ENCODE data around the gene MXI1.

The MXI1 gene

DNA sequence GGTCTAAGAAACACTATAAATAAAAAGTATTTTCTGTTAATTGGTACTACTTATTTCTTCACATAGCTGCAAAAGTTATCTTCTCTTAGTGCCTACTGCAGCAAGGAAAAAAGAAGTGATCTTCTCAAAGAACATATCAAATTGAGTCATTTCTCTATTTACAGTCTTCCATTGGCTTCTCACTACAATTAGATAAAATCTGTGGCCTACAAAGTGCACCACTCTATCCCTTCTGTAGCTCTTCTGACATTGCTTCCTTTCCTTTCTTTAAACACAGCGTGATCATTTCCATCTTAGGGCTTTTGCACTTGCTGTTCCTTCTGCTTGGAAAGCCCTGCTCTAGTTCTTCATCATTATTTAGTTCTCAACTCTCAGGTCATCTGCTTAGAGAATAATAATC, 44.7 kb downstream of the MXI1 start:
- Histone ChIP-seq H3K9me3 (ENCODE audit: severe bottlenecking) (no peaks in the 10 kb centered on the region), H3K27me3 (ENCODE audit: insufficient read depth, poor library complexity, severe bottlenecking) (no peaks in the 10 kb centered on the region), H3K4me1 (ENCODE audit: insufficient read depth, poor library complexity, severe bottlenecking) (no peaks in the 10 kb centered on the region), H3K36me3 (ENCODE audit: low read depth) (no peaks in the 10 kb centered on the region), H3K4me3 (ENCODE audit: severe bottlenecking) (no peak overlapping the region), H3K27ac (ENCODE audit: poor library complexity, severe bottlenecking) (no peak overlapping the region)
- DNase-seq (ENCODE audit: low spot score) (no peak), ATAC-seq (ENCODE audit: low read depth) (no peak)
- TF ChIP-seq, protein P1, sequence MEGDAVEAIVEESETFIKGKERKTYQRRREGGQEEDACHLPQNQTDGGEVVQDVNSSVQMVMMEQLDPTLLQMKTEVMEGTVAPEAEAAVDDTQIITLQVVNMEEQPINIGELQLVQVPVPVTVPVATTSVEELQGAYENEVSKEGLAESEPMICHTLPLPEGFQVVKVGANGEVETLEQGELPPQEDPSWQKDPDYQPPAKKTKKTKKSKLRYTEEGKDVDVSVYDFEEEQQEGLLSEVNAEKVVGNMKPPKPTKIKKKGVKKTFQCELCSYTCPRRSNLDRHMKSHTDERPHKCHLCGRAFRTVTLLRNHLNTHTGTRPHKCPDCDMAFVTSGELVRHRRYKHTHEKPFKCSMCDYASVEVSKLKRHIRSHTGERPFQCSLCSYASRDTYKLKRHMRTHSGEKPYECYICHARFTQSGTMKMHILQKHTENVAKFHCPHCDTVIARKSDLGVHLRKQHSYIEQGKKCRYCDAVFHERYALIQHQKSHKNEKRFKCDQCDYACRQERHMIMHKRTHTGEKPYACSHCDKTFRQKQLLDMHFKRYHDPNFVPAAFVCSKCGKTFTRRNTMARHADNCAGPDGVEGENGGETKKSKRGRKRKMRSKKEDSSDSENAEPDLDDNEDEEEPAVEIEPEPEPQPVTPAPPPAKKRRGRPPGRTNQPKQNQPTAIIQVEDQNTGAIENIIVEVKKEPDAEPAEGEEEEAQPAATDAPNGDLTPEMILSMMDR (IDR thresholded peaks at IDR 0.05; ENCODE audit: poor library complexity, severe bottlenecking): no peak

DNA sequence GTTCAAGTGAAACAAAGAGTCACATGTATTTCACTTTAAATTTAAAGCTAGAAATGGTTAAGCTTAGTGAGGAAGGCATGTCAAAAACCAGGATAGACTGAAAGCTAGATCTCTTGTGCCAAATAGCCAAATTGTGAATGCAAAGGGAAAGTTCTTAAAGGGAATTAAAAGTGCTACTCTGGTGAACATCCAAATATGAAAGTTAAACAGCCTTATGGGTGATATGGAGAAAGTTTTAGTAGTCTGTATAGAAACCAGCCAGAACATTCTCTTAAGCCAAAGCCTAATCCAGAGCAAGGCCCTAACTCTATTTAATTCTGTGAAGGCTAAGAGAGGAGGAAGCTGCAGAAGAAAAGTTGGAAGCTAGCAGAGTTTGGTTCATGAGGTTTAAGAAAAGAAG, 47.1 kb downstream of the MXI1 start:
- ATAC-seq (ENCODE audit: low read depth): no peak

DNA sequence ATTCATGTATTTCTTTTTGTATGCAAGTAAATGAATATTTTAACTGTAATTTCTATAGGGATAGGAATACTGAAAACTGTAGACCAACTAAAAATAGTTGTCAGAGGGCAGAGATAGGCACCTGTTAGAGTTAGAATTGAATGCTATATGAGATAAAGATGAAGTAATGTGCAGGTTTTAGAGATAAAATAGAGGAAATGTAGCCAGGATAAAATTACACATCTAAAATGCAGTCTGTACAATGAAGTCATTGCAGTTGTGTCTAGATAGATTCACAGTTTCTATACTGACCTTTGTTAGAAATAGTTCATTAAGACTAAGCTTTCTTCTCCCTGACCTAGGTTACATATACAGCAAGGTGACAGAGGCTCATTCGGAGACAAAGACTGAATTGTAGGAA, 51.1 kb downstream of the MXI1 start:
- Histone ChIP-seq H3K36me3 (ENCODE audit: low read depth) (no peaks in the 10 kb centered on the region), H3K4me1 (ENCODE audit: insufficient read depth, poor library complexity, severe bottlenecking) (no peaks in the 10 kb centered on the region), H3K27ac (ENCODE audit: poor library complexity, severe bottlenecking) (no peak overlapping the region), H3K27me3 (ENCODE audit: insufficient read depth, poor library complexity, severe bottlenecking) (no peaks in the 10 kb centered on the region), H3K9me3 (ENCODE audit: severe bottlenecking) (no peaks in the 10 kb centered on the region), H3K4me3 (ENCODE audit: severe bottlenecking) (no peak overlapping the region)
- TF ChIP-seq, protein P1 (IDR thresholded peaks at IDR 0.05; ENCODE audit: poor library complexity, severe bottlenecking): no peak
- ATAC-seq (ENCODE audit: low read depth) (no peak), DNase-seq (ENCODE audit: low spot score) (no peak)

More for the DNA sequence above, 47.1 kb downstream of the MXI1 start:
- no peaks in the 10 kb centered on the region for H3K36me3 ChIP-seq (ENCODE audit: low read depth)
- no peak overlapping the region for H3K4me3 ChIP-seq (ENCODE audit: severe bottlenecking)
- DNase-seq (ENCODE audit: low spot score): no peak
- H3K4me1 ChIP-seq (ENCODE audit: insufficient read depth, poor library complexity, severe bottlenecking): no peaks in the 10 kb centered on the region
- H3K27ac ChIP-seq (ENCODE audit: poor library complexity, severe bottlenecking): no peak overlapping the region
- TF ChIP-seq, protein P1 (IDR thresholded peaks at IDR 0.05; ENCODE audit: poor library complexity, severe bottlenecking): no peak
- H3K27me3 ChIP-seq (ENCODE audit: insufficient read depth, poor library complexity, severe bottlenecking): no peaks in the 10 kb centered on the region
- H3K9me3 ChIP-seq (ENCODE audit: severe bottlenecking): no peaks in the 10 kb centered on the region

DNA sequence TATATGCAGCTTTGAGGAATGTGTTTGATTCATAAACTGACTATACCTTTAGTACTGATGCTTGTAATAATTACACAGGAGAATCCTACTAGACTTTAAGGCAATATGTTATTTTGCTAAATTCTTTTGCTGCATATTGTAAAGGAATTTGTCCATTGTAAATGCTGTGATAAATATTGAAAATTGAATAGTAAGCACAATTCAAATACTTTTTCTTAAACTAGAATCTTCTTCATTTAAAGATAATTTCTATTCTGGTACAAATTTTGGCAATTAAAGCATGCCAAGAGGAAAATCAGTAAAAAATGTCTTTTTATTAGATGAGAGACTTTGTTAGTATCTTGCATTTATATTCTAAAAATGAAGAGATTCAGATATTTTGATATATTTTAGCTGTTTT, 51.9 kb downstream of the MXI1 start:
- Histone ChIP-seq H3K9me3 (ENCODE audit: severe bottlenecking) (no peaks in the 10 kb centered on the region), H3K27me3 (ENCODE audit: insufficient read depth, poor library complexity, severe bottlenecking) (no peaks in the 10 kb centered on the region), H3K4me1 (ENCODE audit: insufficient read depth, poor library complexity, severe bottlenecking) (no peaks in the 10 kb centered on the region), H3K4me3 (ENCODE audit: severe bottlenecking) (no peak overlapping the region), H3K27ac (ENCODE audit: poor library complexity, severe bottlenecking) (no peak overlapping the region), H3K36me3 (ENCODE audit: low read depth) (no peaks in the 10 kb centered on the region)
- DNase-seq (ENCODE audit: low spot score) (no peak), ATAC-seq (ENCODE audit: low read depth) (no peak)
- TF ChIP-seq, protein P1 (IDR thresholded peaks at IDR 0.05; ENCODE audit: poor library complexity, severe bottlenecking): no peak

DNA sequence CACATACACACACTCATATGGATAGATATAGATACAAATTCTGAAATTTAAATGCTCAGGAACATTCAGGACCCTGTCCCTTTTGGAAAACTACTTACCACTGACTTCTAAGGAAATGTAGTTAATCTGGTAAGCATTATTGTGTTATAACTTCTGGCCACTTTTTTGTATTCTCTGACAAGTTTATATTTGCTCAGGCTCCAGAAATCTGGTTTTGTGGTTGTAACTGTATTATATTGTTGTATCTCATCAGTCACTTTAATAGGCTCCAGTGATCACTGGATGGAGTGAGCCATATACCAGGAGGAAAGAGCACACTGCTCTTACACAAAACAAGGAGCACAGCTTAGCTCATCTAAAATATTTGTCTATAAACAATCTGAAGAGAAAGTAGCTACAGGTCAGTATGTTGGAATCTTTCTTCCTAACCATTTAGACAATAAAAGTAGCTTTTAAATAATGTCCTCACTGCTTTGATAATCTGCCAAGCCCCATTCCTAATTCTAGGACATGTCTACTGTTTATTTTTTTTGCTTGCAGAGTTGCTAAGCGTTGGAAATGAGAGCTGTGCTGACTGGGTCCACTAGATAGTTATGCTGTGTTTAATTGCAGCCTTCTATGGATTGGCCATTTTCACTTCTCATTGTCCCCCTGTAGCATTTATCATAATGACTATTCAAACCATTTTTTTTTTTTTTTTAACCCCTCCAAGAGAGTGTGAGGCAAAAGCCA, 53.5 kb downstream of the MXI1 start:
- no peak overlapping the region for H3K27ac ChIP-seq (ENCODE audit: poor library complexity, severe bottlenecking)
- ATAC-seq (ENCODE audit: low read depth) (no peak), DNase-seq (ENCODE audit: low spot score) (no peak)
- H3K9me3 ChIP-seq (ENCODE audit: severe bottlenecking): no peaks in the 10 kb centered on the region
- H3K4me1 ChIP-seq (ENCODE audit: insufficient read depth, poor library complexity, severe bottlenecking): no peaks in the 10 kb centered on the region
- H3K27me3 ChIP-seq (ENCODE audit: insufficient read depth, poor library complexity, severe bottlenecking): no peaks in the 10 kb centered on the region
- TF ChIP-seq, protein P1 (IDR thresholded peaks at IDR 0.05; ENCODE audit: poor library complexity, severe bottlenecking): no peak
- H3K36me3 ChIP-seq (ENCODE audit: low read depth): no peaks in the 10 kb centered on the region
- H3K4me3 ChIP-seq (ENCODE audit: severe bottlenecking): no peak overlapping the region

Data from RWPE2 (cell line).